Jurkat, Clone E6-1 (cell line): ENCODE data around the gene CDK11A.
"Not testable (repeated sequence)": the region's sequence is repeated elsewhere in the genome, so short reads cannot be mapped to it uniquely, and the experiment has no call there.

Experiments used
- DNase-seq: peaks from one replicate; pipeline ENCODE4 v3.0.0-alpha.2; 2011; ENCODE audit warnings: low read depth, low spot score
- H3K4me3 ChIP-seq: 2 replicates; pipeline ENCODE4 v1.5.1; 2011; ENCODE audit warnings: mild to moderate bottlenecking, low read length, control low read depth, moderate library complexity

The CDK11A gene

DNA sequence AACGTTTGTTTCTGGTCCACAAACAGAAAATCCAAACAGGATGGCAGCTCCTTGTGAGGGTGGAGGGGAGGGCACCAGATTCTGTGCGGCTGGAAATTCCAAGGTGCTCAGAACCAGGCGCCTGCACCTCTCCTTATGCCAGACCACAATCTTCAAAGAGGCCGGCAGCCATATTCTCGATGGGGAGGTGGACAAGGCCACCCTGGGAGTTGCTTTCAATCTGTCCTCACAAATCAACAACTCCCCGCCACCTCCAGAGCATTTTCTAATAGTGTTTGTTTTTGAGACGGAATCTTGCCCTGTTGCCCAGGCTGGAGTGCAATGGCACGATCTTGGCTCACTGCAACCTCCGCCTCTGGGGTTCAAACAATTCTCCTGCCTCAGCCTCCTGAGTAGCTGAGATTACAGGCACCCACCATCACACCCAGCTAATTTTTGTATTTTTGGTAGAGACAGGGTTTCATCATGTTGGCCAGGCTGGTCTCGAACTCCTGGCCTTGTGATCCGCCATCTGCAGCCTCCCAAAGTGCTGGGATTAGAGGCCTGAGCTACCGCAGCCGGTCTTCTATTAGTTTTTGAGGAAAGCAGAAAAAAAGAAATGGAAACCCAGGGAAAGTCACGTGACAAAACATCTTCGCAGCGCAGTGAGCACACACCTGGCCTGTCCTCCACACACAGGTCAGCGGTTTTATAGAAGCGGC lies 5.1 kb upstream of the CDK11A start:
- not testable (repeated sequence) for DNase-seq, H3K4me3 ChIP-seq

GRCh38 chr1:1728308-1729005 lies 4.3 kb upstream of the CDK11A start:
- not testable (repeated sequence) for H3K4me3 ChIP-seq, DNase-seq

DNA sequence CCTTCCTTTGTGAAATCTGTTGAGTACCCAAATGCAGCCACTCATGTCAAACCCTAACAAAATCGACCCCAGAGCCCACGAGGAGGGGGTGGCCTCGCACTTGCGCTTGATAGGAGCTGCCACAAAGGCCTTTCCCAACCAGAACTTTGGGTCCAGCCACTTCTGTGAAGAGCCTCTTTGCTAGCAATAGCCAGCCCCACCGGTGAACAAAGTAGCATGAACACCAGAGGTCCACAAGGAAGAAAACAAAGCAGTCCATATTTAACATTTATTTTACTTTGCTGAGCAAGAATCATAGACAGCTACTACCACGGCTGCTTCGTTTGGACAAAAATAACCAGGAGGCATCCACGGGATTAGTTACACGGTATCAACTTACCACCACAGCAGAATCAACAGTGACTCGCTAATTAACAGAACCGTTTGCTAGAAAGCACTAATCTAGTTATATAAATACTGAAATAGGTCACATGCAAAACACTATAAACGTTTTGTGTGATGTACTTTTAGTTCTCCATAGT lies 3.0 kb upstream of the CDK11A start:
- not testable (repeated sequence) for H3K4me3 ChIP-seq

GRCh38 chr1:1726088-1726487 lies 1.9 kb upstream of the CDK11A start:
- not testable (repeated sequence) for DNase-seq, H3K4me3 ChIP-seq

More for the DNA sequence above, 3.0 kb upstream of the CDK11A start:
- not testable (repeated sequence) for DNase-seq

GRCh38 chr1:1721201-1721600 lies 3.0 kb downstream of the CDK11A start:
- DNase-seq: no peak
- no peak overlapping the region for H3K4me3 ChIP-seq

- DNase-seq, H3K4me3 ChIP-seq: not testable (repeated sequence)
Measured at GRCh38 chr1:1715109-1715883, 8.9 kb downstream of the CDK11A start.

- not testable (repeated sequence) for H3K4me3 ChIP-seq, DNase-seq
Measured at GRCh38 chr1:1707897-1708296, 16.3 kb downstream of the CDK11A start.

DNA sequence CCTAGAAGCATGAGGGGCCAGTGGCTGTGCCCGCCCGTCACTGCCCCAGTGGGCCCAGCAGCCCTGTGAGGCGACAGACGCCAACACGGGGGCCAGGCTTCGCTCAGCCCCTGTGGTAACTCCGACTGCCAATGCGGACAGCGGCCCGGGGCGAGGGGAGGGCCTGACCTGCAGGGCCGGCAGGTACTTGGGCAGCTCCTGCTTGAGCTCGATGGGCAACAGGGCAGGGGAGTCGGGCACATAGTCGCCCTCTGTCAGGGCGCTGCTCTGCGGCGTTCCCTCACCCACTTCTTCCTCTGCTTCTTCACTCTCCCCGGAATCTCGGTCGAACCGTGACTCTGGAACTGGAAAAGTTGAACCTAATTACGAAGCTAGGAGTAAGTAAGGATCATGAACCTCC lies 16.9 kb downstream of the CDK11A start:
- not testable (repeated sequence) for H3K4me3 ChIP-seq, DNase-seq

GRCh38 chr1:1705623-1706022 lies 18.5 kb downstream of the CDK11A start:
- not testable (repeated sequence) for H3K4me3 ChIP-seq, DNase-seq

DNA sequence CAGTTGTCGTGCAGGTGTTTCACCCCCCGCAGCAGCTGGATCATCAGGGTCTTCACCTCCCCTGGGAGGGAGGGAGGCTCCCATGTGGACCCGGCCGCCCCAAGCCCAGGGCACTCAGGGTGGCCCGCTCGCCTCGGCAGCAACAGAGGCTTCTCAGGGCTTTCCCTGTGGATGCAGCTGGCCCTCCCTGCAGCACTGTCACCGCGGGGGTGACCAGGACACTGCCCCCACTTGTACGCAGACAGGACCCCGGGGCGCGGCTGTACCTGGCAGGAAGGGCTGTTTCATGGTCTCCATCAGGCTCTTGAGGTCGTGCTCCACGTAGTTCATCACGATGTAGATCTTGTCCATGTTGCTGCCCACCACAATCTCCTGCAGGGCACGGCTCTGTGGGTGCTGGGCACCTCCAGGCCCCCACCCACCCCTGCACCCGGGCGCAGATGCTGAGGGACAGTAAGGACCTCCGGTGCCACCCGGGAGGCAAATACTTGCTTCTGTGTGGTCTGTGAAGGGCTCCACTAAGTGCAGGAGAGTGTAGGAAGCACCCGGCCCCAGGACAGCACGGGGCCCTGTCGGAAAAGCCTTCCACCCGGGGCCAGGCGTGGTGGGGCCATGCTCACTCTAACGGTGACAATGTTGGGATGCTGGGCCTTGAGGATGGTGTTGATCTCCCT lies 19.7 kb downstream of the CDK11A start:
- not testable (repeated sequence) for DNase-seq, H3K4me3 ChIP-seq

GRCh38 chr1:1703796-1704195 lies 20.4 kb downstream of the CDK11A start:
- H3K4me3 ChIP-seq: no peak overlapping the region
- no peak for DNase-seq

DNA sequence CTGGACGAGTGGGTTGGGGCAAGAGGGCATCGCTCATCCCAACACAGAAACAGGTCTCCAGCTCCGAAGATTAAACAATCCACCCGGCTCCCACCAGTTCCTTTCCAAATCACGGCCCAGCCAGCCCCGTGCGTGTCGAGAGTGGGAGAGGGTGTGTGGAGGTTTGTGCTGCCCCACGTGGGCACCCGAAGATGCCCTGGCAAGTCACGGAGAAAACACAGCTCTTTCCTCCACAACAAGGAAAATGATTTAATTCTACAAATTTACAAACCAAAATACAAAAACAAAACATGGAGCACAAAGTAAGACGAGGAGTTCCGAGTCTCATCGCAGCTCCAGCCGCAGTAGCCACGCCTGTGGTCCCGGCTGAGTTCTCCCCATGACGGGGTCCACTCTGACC lies 21.7 kb downstream of the CDK11A start:
- not testable (repeated sequence) for DNase-seq, H3K4me3 ChIP-seq

- not testable (repeated sequence) for H3K4me3 ChIP-seq, DNase-seq
Measured at GRCh38 chr1:1700557-1700956, 23.6 kb downstream of the CDK11A start.

DNA sequence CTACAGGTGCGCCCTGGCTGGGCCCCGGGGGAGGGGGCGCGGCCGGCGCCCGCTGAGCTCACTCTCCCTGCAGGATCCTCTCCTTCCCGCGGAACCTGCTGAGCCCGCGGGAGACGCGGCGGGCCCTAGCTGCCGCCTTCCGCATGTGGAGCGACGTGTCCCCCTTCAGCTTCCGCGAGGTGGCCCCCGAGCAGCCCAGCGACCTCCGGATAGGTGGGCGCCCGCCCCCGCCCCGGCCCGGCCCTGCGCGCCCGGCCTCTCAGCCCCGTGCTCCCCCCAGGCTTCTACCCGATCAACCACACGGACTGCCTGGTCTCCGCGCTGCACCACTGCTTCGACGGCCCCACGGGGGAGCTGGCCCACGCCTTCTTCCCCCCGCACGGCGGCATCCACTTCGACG lies 24.1 kb downstream of the CDK11A start:
- H3K4me3 ChIP-seq, DNase-seq: not testable (repeated sequence)

DNA sequence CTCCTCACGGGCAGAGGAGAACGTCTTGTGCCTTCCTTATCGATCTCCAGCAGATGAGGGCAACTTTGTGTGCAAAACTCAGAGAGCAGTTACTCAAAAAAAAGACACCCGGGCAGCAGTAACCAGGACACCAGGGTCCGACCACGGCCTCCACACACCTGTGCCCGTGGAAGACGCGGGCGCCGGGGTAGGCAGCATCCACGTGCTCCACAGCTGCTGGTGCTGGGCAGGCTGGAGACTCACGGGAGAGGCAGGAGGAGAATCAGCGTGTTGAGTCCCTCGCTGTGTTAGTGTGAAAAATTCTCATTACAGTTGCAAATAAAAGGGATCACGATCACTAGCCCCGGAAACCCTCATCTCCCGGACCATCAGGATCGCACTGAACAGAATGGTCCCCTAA lies 25.1 kb downstream of the CDK11A start:
- H3K4me3 ChIP-seq: not testable (repeated sequence)

DNA sequence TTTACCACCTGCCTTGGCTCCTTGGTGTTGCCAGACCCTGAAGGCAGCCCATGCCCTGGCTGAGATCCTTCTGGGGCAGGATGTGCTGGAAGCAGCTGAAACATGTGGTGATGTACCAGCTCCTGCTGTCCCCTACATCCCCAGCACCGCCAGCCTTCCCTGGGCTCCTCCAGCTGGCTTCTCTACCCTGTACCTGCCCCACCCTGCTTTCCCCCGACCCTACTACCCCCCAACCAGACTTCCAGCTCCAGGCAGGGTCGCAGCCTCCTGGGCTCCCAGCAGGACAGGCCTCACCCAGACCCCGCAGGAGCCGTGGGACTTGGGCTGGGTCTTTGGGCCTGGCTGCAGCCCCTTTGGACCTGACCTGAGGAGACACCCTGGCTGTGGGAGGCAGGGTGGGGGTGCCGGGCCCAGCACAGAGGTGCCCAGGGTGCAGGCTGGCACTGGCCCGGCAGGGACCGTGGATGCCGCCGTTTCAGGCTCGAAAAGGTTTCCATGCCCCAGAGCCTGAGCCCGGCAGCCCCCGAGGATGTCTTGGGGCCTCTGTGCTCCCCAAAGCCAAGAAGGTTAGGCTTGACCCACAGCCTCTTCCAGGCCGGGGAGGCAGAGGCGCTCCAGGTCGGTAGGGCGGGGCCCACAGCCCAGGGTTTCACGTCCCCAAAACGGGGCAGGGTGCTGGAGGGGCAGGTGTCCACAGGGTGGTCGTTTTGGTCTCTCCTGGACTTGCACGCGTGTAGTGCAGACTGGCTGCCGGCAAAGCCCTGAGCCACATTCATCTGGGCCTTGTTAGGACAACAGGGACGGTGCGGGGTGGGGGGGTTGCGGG lies 26.6 kb downstream of the CDK11A start:
- not testable (repeated sequence) for DNase-seq, H3K4me3 ChIP-seq

More for the DNA sequence above, 25.1 kb downstream of the CDK11A start:
- DNase-seq: not testable (repeated sequence)

GRCh38 chr1:1696431-1697357 lies 27.5 kb downstream of the CDK11A start:
- DNase-seq, H3K4me3 ChIP-seq: not testable (repeated sequence)
